ENCODE measurements around the gene APMAP.
A peak's percentile ranks its signal among the peaks of the same experiment; 100 is the strongest.

The APMAP gene

GRCh38 chr20:24999568-24999967, 7.0 kb upstream of the APMAP start:
- Histone ChIP-seq H2AFZ (ENCODE audit: low read length) (no peak overlapping the region), H3K9me2 (replicated peaks; ENCODE audit: insufficient read depth, low read length) (no peaks in the 10 kb centered on the region), H3K4me1 (ENCODE audit: low read length) (peaks cover 8% of the 10 kb centered on the region; the same call in 1 of the 2 replicates), H3K79me2 (ENCODE audit: low read length) (no peaks in the 10 kb centered on the region), H3F3A (ENCODE audit: insufficient read depth, low read length) (no peaks in the 10 kb centered on the region), H3K4me3 (ENCODE audit: low read length) (no peak overlapping the region), H4K20me1 (ENCODE audit: insufficient read depth, low read length) (no peaks in the 10 kb centered on the region), H3K27ac (ENCODE audit: low read length) (no peak overlapping the region), H3K27me3 (replicated peaks; ENCODE audit: insufficient read depth, low read length) (no peaks in the 10 kb centered on the region), H3K9me3 (replicated peaks; ENCODE audit: insufficient read depth, low read length) (no peaks in the 10 kb centered on the region), H3K9ac (ENCODE audit: low read length) (no peak overlapping the region), H3K4me2 (ENCODE audit: low read depth, low read length) (no peak overlapping the region), H3K36me3 (replicated peaks; ENCODE audit: insufficient read depth, low read length) (no peaks in the 10 kb centered on the region)
- DNase-seq, result no peak
- TF ChIP-seq EZH2phosphoT487 (IDR thresholded peaks at IDR 0.05; ENCODE audit: low read length), result no peak
- TF ChIP-seq CTCF (IDR thresholded peaks at IDR 0.05; ENCODE audit: low read length), result no peak
- TF ChIP-seq EZH2 (optimal IDR thresholded peaks at IDR 0.05; ENCODE audit: low read depth, low read length), result no peak

- Histone ChIP-seq H3K4me1 (ENCODE audit: low read length) (peaks cover 8% of the 10 kb centered on the region; the same call in 1 of the 2 replicates), H3K4me2 (ENCODE audit: low read depth, low read length) (peak overlapping the region; percentile 44), H3K4me3 (ENCODE audit: low read length) (peak overlapping the region; percentile 19; the same call in 1 of the 2 replicates), H2AFZ (ENCODE audit: low read length) (no peak overlapping the region), H3K9me2 (replicated peaks; ENCODE audit: insufficient read depth, low read length) (no peaks in the 10 kb centered on the region), H3K79me2 (ENCODE audit: low read length) (no peaks in the 10 kb centered on the region), H3K9ac (ENCODE audit: low read length) (no peak overlapping the region), H3K9me3 (replicated peaks; ENCODE audit: insufficient read depth, low read length) (no peaks in the 10 kb centered on the region), H3F3A (ENCODE audit: insufficient read depth, low read length) (no peaks in the 10 kb centered on the region), H4K20me1 (ENCODE audit: insufficient read depth, low read length) (no peaks in the 10 kb centered on the region), H3K27ac (ENCODE audit: low read length) (peak overlapping the region; percentile 17; the same call in 1 of the 2 replicates), H3K36me3 (replicated peaks; ENCODE audit: insufficient read depth, low read length) (no peaks in the 10 kb centered on the region), H3K27me3 (replicated peaks; ENCODE audit: insufficient read depth, low read length) (no peaks in the 10 kb centered on the region)
- DNase-seq, result peak; percentile 40
- TF ChIP-seq CTCF (IDR thresholded peaks at IDR 0.05; ENCODE audit: low read length) (no peak), EZH2phosphoT487 (IDR thresholded peaks at IDR 0.05; ENCODE audit: low read length) (no peak), EZH2 (optimal IDR thresholded peaks at IDR 0.05; ENCODE audit: low read depth, low read length) (no peak)
Observed at GRCh38 chr20:24998631-24999445, 6.3 kb upstream of the APMAP start.

- Histone ChIP-seq H3K9me3 (replicated peaks; ENCODE audit: insufficient read depth, low read length) (no peaks in the 10 kb centered on the region), H3K9ac (ENCODE audit: low read length) (no peak overlapping the region), H3K4me1 (ENCODE audit: low read length) (peaks cover 15% of the 10 kb centered on the region; the same call in 1 of the 2 replicates), H2AFZ (ENCODE audit: low read length) (no peak overlapping the region), H3K9me2 (replicated peaks; ENCODE audit: insufficient read depth, low read length) (no peaks in the 10 kb centered on the region), H3K27me3 (replicated peaks; ENCODE audit: insufficient read depth, low read length) (no peaks in the 10 kb centered on the region), H3F3A (ENCODE audit: insufficient read depth, low read length) (no peaks in the 10 kb centered on the region), H4K20me1 (ENCODE audit: insufficient read depth, low read length) (no peaks in the 10 kb centered on the region), H3K4me3 (ENCODE audit: low read length) (no peak overlapping the region), H3K36me3 (replicated peaks; ENCODE audit: insufficient read depth, low read length) (no peaks in the 10 kb centered on the region), H3K27ac (ENCODE audit: low read length) (no peak overlapping the region; the same call in 1 of the 2 replicates), H3K4me2 (ENCODE audit: low read depth, low read length) (peak overlapping the region; percentile 44; the same call in 1 of the 2 replicates), H3K79me2 (ENCODE audit: low read length) (no peaks in the 10 kb centered on the region)
- TF ChIP-seq CTCF (IDR thresholded peaks at IDR 0.05; ENCODE audit: low read length), result no peak
- TF ChIP-seq EZH2 (optimal IDR thresholded peaks at IDR 0.05; ENCODE audit: low read depth, low read length), result no peak
- TF ChIP-seq EZH2phosphoT487 (IDR thresholded peaks at IDR 0.05; ENCODE audit: low read length), result no peak
- no peak for DNase-seq
Observed at GRCh38 chr20:24998121-24998520, 5.6 kb upstream of the APMAP start.
